Psoas muscle (tissue), 8 donors: ENCODE measurements around the gene GPR62. TPM values are rescaled to one million over a fixed set of nuclear protein-coding genes. Genes with fewer than 3 reads are reported as not detected.
"Not testable (repeated sequence)": the region's sequence is repeated elsewhere in the genome, so short reads cannot be mapped to it uniquely, and the experiment has no call there.

Experiments
- ATAC-seq, 4 donors: fragments of 200-7000 bp; cut with Tn5 transposase; one replicate each; pipeline ENCODE4 v1.9.1; 2020; ENCODE audit warnings: moderate library complexity in 3 of 4, mild to moderate bottlenecking in 2 of 4
- DNase-seq, 2 donors: peaks; one replicate each; pipeline ENCODE4 v3.0.0-alpha.2; 2020
- H3K27ac ChIP-seq: fragments of 200-600 bp; one replicate; pipeline ENCODE4 v1.8.0; 2022
- H3K27me3 ChIP-seq, 3 donors: fragments of 200-600 bp in 1 of 3; one replicate each; pipeline versions ENCODE4 v1.6.1 to v1.8.0; 2013 to 2022; ENCODE audit warnings: low read length in 2 of 3, mild to moderate bottlenecking in 2 of 3, moderate library complexity in 1 of 3; ENCODE audit not compliant: insufficient read depth in 3 of 3
- H3K36me3 ChIP-seq, 2 donors: fragments of 200-600 bp in 1 of 2; one replicate each; pipeline versions ENCODE4 v1.6.1 to v1.8.0; 2013 to 2022; ENCODE audit warnings: low read depth in 1 of 2, mild to moderate bottlenecking in 1 of 2, moderate library complexity in 1 of 2; ENCODE audit not compliant: insufficient read depth in 1 of 2
- H3K4me1 ChIP-seq: fragments of 200-600 bp; one replicate; pipeline ENCODE4 v1.8.0; 2022
- H3K4me3 ChIP-seq: fragments of 200-600 bp; one replicate; pipeline ENCODE4 v1.8.0; 2022; ENCODE audit warnings: mild to moderate bottlenecking
- H3K9me3 ChIP-seq: fragments of 200-600 bp; one replicate; pipeline ENCODE4 v1.8.0; 2022
- CTCF ChIP-seq: fragments of 200-600 bp; IDR thresholded peaks from one replicate; pipeline ENCODE4 v1.8.0; 2022; ENCODE audit warnings: antibody characterized with exemption
- WGBS, 3 donors: extraction: QIAGEN DNeasy Blood & Tissue Kit; methylation state at CpG; one replicate each; pipeline versions ENCODE4 v1.1.6 to v1.1.7; 2013; 5-methylcytosine and 5-hydroxymethylcytosine counted together
- intact Hi-C, 2 donors: fragments of 100-400 bp; cut with DNase I; formaldehyde crosslinking; loops; one replicate each; pipeline versions ENCODE4 v1.11.0 to v1.14.2; 2022
- polyA plus RNA-seq, 3 donors: library from polyadenylated mRNA; stranded (reverse); fragments of 200-250 nt; gene quantifications; one replicate each; pipeline ENCODE4 v1.2.3, GENCODE V29; 2013
- total RNA-seq, 4 donors: library from RNA; stranded (reverse); fragmentation: NEBNext Ultra II Directional in 2 of 4; extraction: Animal tissue kit (Norgen Biotek cat#: 25700) in 2 of 4; gene quantifications; one replicate each; pipeline versions ENCODE4 v1.2.1 to v1.2.4, GENCODE V29; 2021 to 2023
- donor health status: healthy with polysubstance abuse.
- donor health status: DM: no; HTN: no; CAD: no; lungs with moderate emphysema.
- donor health status: Bipolar disorder and iron deficiency.
- donor health status: healthy.
- donor health status: DM: yes; HTN: yes; CAD: no.
- donor health status: DM: no; HTN: no; CAD: no.
- donor health status: DM: no; HTN: no; CAD: no.
- donor health status: DM: yes; HTN: yes; CAD: no.

The GPR62 gene
- total and polyA plus RNA-seq, 7 donors: 0.04 to 0.93 (median 0.20) TPM

- Histone ChIP-seq H3K4me1 (peaks cover 22% of the 10 kb centered on the region), H3K36me3 (peaks cover 0 to 32% of the 10 kb centered on the region in 2 donors), H3K27ac (no peak overlapping the region), H3K27me3 (no peaks in the 10 kb centered on the region), H3K9me3 (no peaks in the 10 kb centered on the region), H3K4me3 (no peak overlapping the region)
- ATAC-seq (no peak), DNase-seq (no peak)
- TF ChIP-seq CTCF: no peak
- intact Hi-C loops: no loop called here
- WGBS, 3 donors: 66 to 73% (median 67%) methylated on average over 15 of the region's 15 CpGs
Observed at GRCh38 chr3:51988286-51989146, 33.3 kb downstream of the GPR62 start.

- 74 to 79% (median 78%) methylated on average over 26 to 38 of the region's 38 CpGs for WGBS, 3 donors
- H3K27me3 ChIP-seq, intact Hi-C loops, ATAC-seq, H3K4me3 ChIP-seq, H3K27ac ChIP-seq, H3K9me3 ChIP-seq: not testable (repeated sequence)
- Histone ChIP-seq H3K36me3 (peaks cover 10 to 49% of the 10 kb centered on the region in 2 donors), H3K4me1 (peaks cover 28% of the 10 kb centered on the region)
- peak; percentile 19 to 50 for DNase-seq
Observed at GRCh38 chr3:51990501-51990971, 35.4 kb downstream of the GPR62 start.

- WGBS, 3 donors: 60 to 79% (median 70%) methylated on average over 3 of the region's 3 CpGs
- ATAC-seq (no peak), DNase-seq (peak in 1 of 2 donors; percentile 36)
- Histone ChIP-seq H3K9me3 (no peaks in the 10 kb centered on the region), H3K27me3 (no peaks in the 10 kb centered on the region), H3K4me1 (peaks cover 28% of the 10 kb centered on the region), H3K4me3 (no peak overlapping the region), H3K27ac (peak overlapping the region; percentile 36), H3K36me3 (peaks cover 10 to 46% of the 10 kb centered on the region in 2 donors)
- TF ChIP-seq CTCF: no peak
- intact Hi-C loops: no loop called here
Observed at GRCh38 chr3:51992017-51992682, 37.0 kb downstream of the GPR62 start.

- H3K27ac ChIP-seq, H3K27me3 ChIP-seq, H3K4me3 ChIP-seq, ATAC-seq, intact Hi-C loops, DNase-seq, H3K9me3 ChIP-seq: not testable (repeated sequence)
- H3K36me3 ChIP-seq: peaks cover 10 to 43% of the 10 kb centered on the region in 2 donors
- H3K4me1 ChIP-seq: peaks cover 28% of the 10 kb centered on the region
- WGBS, 3 donors: 61 to 80% (median 70%) methylated on average over 6 to 10 of the region's 13 CpGs
Observed at GRCh38 chr3:51993657-51994056, 38.5 kb downstream of the GPR62 start.

- peak overlapping the region; percentile 89 for H3K4me3 ChIP-seq
- WGBS, 3 donors: 53 to 66% (median 56%) methylated on average over 2 of the region's 2 CpGs
- H3K27ac ChIP-seq: peak overlapping the region; percentile 83
- H3K36me3 ChIP-seq: peaks cover 10 to 40% of the 10 kb centered on the region in 2 donors
- no peaks in the 10 kb centered on the region for H3K27me3 ChIP-seq
- no peak for TF ChIP-seq CTCF
- H3K9me3 ChIP-seq: no peaks in the 10 kb centered on the region
- ATAC-seq: no peak
- peaks cover 28% of the 10 kb centered on the region for H3K4me1 ChIP-seq
- intact Hi-C loops: no loop called here
- DNase-seq: peak in 1 of 2 donors; percentile 12
Observed at GRCh38 chr3:51994530-51994929, 39.3 kb downstream of the GPR62 start.
